Measurements from ENCODE around the gene GATAD1.
A peak's percentile ranks its signal among the peaks of the same experiment; 100 is the strongest.
"Not testable (repeated sequence)": the region's sequence is repeated elsewhere in the genome, so short reads cannot be mapped to it uniquely, and the experiment has no call there.

Gene GATAD1, protein sequence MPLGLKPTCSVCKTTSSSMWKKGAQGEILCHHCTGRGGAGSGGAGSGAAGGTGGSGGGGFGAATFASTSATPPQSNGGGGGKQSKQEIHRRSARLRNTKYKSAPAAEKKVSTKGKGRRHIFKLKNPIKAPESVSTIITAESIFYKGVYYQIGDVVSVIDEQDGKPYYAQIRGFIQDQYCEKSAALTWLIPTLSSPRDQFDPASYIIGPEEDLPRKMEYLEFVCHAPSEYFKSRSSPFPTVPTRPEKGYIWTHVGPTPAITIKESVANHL

DNA sequence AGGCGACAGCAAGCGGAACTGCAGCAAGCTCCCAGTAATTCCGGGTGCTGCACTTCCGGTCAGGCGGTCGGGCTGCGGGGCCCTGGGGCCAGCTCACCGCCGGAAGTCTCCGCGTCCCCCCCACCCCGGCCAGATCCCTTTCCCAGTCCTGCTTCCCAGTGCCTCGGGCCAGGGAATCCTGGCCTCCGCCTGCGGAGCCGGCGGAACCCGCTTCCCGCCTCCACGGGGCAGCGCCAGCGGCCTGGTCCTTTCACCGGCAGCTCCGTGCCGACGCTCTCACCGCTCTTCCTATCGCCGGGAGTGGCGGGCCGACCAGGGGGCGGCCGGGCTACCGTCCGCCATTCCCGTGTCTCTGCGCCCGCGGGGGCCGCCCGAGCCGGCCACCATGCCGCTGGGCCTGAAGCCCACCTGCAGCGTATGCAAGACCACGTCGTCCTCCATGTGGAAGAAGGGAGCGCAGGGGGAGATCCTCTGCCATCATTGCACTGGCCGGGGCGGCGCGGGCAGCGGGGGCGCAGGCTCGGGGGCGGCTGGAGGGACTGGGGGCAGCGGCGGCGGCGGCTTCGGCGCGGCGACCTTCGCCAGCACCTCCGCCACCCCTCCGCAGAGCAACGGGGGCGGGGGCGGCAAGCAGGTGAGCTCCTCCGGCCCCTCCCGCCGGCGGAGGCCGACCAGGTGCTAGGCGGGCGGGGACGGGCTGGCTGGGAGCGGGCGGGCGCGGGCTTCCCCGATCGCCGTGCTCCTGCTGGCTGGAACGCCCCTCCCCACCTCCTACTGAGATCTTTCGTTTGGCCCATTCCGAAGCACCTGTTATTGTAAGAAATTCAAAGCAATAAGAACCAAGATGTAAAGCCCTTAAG is at the start of gene GATAD1:
TSS of gene GATAD1 (plus strand) at position 138 of the 860 bp plus-strand sequence. CDS start at position 386, 248 bp downstream.
- peak; percentile 65 for DNase-seq

DNA sequence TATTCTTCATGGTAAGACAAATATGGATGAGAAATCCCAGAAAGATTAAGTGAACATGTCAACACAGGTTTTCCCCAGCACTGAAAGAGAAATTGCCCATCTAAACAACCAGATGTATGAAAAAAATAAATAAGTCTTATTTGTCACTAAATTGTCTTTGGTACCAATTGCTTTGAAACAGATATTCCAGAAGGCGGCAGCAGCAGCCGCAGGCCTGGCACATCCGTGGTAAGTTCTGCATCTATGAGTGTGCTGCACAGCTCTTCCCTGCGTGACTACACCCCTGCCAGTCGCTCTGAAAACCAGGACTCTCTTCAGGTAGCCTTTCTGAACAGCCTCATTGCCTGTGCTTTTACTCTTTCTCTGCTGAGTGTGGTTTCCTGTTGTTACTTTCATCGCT is 49.7 kb upstream of the GATAD1 start:
- DNase-seq: no peak

DNA sequence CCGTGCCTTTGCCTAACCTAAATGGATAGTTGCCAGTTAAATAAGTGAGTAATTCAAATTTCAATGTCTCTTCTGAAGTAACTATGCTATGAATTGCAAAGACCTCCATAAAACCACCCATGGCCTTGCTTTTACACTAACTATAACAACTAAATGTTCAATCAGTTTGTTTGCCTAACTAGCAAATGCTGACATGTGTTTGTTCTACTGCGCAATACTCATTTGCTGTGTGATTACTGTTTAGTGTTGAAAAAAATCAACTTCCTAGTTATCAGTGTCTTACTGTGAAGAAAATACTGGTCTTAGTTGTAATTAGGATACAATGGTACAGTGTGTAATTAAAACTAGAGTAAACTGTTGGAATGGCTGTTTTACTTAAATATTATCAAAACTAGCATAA is 47.3 kb upstream of the GATAD1 start:
- DNase-seq: no peak

DNA sequence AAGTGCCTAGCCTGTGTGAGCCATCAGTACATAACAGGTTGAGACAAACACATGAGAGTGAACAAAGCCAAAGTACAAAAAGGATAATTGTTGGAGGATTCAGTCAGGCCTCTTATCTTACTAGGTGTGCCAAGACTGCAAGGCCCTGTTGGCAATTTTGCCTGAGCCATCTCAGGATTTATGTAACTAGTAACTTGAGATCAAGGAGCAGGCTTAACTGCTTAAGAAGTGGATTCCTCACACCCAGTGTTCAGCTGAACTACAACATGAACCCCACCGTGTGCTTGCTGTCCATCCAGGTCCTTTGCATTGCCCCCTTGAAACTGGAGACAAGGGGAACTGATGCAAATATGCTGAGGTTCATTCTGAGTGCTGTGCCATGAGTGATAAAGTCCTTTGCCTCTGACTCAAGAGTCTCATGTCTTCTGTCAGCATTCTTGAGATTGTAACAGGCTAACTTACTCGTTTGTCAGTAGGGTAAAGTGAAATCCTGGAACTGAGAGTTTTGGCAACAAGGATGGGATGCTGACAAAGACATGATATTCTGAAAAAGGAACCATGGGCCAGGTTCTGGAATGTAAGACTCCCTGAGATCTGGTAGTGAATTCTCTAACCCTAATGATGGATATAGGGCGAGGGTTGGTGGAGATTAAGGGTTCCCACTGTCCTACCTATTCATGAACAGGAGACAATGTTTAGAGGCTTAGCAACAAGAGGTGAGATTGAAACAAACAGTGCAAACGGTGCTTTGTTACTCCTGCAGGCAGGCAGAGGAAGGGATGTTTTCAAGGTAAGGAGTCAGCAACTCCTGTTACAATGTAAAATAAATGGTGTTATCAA is 44.1 kb upstream of the GATAD1 start:
- DNase-seq: no peak

DNA sequence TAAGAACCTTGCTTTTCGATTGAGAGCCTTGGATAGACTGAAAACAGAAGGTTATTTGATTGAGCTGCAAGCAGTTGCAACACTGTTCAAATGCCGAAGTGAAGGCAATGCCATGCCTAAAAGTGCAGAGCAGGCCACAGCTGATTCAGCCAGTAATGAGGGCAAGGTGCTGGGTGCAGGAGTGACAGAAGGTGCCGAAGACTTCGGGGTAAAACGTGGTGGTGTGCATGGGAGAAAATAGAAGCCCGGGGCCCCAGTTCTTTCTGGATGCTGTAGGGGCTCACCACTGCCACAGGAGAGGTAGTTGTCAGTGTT is 43.6 kb upstream of the GATAD1 start:
- DNase-seq: no peak

DNA sequence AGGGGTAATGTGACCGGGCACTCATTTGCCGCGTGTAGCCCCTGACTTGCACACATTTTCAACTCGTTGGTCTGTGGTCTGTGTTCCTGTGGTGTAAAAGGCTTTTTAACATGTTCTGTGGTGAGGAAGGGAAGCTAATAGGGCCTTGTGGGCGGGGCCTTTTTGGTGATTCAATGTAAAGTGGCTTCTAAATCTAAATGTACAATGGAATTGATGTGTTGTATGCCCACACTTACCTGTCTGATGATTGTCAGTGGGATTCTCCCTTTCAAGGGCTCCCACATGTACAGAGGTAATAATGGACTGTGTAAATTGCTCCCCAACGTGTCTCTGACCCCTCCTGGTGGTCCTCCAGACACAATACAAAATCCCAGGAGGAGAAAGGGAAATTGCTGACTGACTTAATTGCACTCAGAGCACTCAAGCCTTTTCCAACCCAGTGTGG is 43.1 kb upstream of the GATAD1 start:
- no peak for DNase-seq

DNA sequence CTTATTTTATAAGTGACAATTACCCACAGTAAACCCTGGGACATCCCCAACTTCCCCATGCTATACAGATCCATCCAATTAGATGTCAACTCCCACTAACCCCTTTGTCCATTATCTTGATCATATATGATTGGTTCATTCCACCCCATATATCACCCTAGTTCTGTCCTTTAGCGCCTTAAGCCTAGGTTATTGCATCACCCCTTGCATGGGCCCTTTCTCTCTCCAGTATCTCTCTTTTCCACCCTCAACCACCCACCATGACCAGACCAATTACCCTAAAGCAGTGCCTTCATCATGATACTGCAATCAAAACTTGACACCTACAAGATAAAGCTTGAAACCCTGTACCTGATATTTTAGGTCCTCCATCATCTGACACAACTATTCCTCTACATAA is 37.9 kb upstream of the GATAD1 start:
- DNase-seq: no peak

DNA sequence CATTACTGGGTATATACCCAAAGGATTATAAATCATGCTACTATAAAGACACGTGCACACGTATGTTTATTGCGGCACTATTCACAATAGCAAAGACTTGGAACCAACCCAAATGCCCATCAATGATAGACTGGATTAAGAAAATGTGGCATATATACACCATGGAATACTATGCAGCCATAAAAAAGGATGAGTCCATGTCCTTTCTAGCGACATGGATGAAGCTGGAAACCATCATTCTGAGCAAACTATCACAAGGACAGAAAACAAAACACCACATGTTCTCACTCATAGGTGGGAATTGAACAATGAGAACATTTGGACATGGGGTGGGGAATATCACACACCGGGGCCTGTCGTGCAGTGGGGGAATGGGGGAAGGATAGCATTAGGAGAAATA is 37.1 kb upstream of the GATAD1 start:
- DNase-seq: not testable (repeated sequence)

DNA sequence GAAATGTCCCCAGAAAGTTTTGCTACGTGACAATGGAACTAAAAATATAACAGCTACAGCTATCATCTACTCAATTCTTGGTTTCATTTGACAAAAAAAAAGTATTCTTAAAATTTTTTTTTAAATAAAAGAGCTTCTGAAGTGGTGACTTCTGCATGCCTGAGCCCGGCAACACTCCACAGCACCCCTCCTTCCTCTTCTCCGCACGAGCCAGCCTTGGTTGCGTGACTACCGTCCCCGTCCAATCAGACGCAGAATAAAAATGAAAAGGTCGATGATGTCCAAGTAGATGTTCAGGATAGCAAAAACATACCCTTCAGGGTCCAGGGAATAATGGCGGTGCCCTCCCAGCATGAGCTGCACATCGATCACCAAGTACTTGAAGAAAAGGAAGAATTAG is 34.5 kb upstream of the GATAD1 start:
- DNase-seq: no peak

DNA sequence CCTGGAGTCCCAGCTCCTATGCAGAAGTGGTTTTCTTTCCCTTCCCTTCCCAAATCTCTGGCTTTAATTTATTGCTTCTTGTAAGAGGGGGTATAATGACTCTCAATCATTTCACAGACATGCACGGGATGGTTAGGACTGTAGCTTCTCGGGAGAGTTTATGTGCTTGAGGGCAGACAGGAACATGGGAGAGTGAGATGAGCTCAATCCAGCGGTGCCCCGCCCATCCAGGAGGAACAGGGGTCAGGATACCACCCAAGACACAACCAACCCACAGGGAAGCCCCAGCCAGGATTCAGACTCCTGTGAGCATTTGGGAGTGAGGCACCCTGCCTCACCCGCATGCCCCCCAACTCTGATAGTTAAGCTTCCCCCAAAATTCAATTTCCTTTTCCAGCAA is 33.7 kb upstream of the GATAD1 start:
- DNase-seq: no peak

DNA sequence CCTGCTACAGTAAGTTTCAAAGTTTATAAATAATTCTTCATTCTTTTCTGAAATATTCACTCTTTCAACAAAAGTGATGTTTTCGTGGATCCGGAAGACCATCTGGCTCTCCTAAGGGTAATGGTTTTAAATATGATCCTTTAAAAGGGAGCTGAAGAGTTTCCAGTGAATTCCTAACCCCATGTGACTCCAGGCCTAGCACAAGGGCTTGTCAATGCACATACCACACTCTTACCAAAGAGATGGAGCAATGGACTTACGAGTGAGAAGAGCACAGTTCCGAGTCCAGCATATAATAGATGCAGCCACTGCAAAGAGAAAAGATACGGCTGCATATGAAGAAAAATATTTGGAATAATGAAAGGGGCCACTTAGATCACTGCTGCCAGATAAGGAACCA is 32.1 kb upstream of the GATAD1 start:
- no peak for DNase-seq

DNA sequence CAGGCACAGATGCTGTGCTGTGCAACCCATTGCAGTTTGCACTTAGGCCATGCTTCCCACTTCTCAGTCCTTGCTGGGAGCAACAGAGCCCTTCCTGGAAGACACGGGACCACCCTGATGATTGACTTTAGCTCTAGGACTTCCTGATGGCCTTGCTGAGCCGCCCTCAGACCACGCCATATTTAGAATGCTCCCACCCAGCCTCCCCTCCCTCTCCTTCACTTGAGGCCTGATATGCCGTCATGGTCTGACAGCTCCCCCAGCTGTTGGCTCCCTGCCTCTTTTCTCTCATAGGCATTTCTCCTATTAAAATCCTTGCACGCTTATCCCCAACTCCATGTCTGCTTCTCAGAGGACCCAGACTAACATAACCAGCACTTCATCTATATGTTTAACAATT is 29.4 kb upstream of the GATAD1 start:
- DNase-seq: no peak

DNA sequence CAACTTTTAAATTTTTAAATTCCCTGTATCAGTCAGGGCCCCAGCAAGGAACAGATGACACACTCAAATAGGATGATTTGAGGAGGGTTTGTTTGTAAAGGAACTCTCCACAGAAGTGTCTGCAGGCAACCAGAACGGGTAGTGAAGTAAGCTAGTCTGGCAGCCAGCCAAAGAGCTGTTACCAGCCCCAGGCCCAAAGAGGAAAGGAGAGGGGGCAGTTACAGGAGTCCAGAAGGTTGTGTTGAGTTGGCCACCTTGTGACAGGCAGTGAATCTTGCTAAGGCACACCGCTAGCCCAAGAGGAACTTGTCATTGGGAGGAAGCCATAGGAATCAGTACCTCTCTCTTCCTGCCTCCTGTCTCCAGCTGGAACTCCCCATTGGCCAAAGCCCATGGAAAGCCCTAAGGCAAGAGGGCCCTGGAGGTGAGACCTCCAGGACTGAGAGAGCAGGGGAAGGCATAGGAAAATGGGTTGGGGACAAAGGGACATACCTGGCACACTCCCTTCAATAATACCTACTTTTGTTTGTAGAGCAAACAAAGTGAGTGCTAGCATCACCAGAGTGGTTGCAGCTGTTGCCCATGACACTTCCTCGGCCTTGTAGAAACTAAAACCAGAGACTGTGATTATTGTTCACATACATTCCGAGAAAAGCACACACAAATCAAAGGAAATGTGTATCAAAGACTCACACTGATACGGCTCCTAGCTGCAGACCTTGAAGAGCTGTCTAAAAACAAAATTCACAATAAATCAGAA is 25.4 kb upstream of the GATAD1 start:
- DNase-seq: no peak

DNA sequence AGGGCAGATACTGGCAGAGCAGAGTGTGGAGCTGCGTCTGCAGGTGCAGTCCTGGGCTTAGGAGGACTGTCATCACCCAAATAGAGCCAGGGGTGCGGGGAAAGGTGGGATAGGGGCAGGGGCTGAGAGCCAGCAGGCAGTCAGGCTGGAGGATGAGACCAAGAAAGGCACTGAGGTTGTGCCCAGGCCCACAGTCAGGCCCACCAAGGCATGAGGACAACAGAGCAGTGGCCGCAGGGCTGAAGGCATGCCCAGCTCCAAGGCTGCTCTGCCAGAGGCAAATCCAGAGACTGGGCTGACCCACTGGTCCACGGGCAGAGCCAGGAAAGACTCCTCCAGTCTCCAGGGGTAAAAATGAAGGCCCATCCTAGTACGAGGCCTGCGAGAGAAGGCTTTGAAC is 24.4 kb upstream of the GATAD1 start:
- DNase-seq: no peak

DNA sequence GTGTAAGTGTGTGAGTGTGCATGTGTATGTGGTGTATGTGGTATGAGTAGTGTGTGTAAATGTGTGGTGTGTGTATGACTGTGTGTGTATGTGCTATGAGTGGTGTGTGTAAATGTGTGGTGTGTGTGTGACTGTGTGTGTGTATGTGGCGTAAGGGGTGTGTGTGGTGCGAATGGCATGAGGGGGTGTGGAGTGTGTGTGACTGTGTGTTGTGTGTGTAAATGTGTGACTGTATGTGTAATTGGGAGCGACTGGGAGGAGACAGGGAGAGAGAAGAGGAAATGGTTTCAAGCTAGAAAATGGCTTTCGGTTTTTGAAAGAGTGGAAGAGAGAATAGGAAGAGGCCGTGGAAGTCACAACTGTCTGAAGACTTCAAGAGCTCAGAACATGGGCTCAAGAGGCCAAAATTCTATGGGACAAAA is 23.6 kb upstream of the GATAD1 start:
- DNase-seq: no peak

DNA sequence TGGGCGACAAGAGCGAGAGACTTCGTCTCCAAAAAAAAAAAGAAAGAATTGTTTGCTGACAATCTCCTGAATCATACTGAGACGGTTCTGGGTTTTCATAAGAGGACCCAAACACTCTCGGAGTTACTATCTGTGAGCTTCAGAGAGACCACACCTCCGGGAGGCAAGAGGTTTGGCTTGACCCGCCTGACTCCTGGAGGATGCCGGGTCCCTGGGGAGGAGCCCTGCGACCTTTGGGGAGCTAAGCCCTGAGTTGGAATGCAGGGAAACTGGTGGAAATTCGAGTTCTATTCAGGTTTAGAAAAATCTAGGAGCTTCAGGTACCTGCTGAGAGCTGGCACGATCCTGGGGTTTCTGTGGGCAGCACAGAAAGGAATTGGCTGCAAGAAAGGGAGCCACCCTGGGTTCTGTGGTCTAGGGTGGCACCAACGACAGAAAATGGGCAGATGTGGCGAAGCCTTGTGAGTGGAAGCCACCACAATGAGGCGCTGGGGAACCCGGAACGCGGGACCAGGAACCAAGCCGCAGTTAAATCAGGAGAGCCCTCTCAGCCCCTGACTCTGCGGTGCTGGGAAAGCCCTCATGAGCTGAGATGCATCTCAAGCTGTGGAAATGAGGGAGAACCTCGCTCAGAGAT is 21.9 kb upstream of the GATAD1 start:
- DNase-seq: no peak

DNA sequence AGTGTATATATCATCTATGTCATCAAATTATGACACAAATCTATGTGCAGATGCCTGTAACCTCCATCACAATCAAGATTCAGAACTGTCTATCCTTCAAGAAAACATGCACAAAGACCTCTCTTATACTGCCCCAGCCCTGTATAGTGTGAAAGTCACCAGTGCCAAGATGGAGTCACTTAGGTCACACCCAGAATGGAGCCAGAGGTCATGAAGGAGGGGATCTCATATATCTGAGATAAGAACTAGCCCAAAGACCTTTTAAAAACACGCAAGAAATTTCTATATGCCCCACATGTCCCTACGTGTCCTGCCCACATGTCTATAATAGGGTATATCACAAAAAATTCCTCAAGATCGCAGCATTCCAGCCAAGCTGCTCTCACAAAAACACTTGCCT is 20.1 kb upstream of the GATAD1 start:
- no peak for DNase-seq

DNA sequence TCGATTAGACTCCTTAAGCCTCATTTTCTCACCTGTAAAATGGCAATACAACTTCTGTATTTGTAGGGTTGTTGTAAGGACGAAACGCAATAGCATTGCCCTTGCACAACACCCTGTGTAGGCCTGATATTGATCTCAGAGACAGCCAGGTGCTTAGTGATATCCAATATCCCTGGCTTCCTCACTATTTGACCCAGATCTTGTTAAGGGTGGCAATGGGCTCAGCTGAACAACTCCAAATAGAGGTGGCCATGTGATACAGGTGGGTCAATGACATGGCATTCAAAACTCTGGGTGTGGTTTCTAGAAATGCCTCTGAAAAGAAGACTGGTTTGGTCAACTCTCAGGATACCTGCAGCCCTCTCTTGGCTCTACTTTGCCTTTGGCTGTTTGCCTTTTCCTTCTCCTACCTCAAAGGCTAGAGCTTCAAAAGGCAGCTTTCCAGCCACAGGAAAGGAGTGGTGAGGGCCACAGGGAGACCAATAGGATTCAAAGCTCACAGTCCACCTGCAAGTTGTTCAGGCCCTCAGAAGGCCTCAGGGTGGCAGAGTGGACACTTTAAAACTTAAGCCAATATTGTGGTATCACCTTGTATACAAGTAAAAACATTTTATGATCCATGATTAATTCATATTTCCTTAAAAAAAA is 14.9 kb upstream of the GATAD1 start:
- DNase-seq: no peak

DNA sequence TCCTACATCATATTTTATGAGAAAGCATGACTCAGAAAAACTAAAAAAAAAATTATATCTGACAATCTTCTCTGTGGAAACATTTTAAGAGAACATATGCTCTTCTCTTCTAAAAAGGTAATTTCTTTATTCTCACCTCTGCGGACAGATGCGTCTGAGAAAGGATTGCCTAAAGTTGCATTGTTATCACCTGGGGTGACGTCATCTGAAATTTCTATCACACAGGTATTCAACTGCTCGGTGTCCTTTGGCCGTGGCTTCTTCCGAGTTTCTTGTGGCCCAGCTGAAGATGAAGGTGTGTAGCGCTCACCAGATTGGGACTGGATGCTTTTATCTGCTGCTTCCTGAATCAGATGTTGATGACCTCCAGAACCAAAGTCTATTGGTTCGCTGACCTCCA is 14.3 kb upstream of the GATAD1 start:
- DNase-seq: no peak

DNA sequence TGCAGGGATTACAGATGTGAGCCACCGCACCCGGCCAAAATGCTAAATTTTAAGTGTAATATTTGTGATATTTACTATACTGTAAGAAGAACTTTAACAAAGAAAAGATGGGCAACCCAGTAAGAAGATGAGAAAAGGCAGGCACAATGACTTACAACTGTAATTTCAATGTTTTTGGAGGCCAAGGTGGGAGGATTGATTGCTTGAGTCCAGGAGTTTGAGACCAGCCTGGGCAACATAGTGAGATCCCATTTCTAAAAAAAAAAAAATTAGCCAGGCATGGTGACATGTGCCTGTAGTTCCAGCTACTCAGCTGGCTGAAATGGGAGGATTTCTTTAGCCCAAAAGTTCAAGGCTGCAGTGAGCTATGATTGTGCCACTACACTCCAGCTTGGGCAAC is 11.7 kb upstream of the GATAD1 start:
- DNase-seq: no peak

DNA sequence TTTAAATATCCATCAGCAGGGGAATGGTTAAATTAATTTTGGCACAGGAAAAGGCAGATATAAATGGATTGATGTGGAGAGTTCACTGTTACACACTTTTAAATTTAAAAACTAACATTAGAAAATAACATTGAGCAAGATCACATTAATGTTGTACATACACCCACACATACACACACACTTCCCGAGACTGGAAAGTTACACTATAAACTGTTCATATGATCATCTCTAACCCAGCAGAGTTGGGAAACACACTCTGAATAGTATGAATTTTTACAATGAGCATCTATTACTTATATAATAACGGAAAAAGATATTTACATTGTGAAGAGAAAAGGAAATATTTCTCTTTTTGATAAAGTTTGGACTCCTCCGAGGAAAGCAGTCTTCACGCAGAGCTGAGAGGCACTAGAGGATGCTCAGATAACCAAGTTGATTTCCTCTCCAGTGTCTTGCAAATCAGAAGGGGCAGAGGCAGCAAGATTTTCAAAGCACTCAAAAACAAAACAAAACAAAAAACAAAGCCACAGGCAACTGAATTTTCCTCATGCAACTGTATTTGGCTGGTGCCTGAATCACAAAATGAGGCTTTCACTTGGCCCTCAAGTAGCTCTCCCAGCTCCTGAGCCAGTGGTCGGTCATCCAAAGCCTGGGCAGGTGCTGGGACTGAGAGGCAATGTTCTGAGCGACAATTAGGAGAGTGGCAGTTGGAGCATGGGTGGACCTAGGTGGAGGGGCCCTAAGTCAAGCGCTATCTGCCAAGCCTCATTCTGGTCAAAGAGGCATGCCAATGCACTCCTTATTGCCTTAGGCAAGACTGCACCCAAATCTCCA is 10.5 kb upstream of the GATAD1 start:
- DNase-seq: no peak

Measured in activated CD4-positive, alpha-beta T cell treated with anti-CD3 and anti-CD28 coated beads for 1 hour (primary cell).